H9 (cell line): ENCODE results near the gene NKX3-2. TPM values are rescaled to one million over a fixed set of nuclear protein-coding genes. Genes with fewer than 3 reads are reported as not detected.

Source experiments
- DNase-seq: peaks from one replicate; pipeline ENCODE4 v3.0.0-alpha.2; 2017
- H2AFZ ChIP-seq: one replicate; pipeline ENCODE4 v1.6.1; 2013; ENCODE audit warnings: mild to moderate bottlenecking, low read length, control low read depth, moderate library complexity
- H2AK5ac ChIP-seq: 2 replicates; pipeline ENCODE4 v1.6.1; 2013; ENCODE audit warnings: low read length, control low read depth, mixed read lengths; ENCODE audit not compliant: insufficient read length
- H2BK120ac ChIP-seq: one replicate; pipeline ENCODE4 v1.6.1; 2013; ENCODE audit warnings: low read depth, mild to moderate bottlenecking, low read length, control low read depth, inconsistent platforms; ENCODE audit not compliant: poor library complexity, severe bottlenecking
- H2BK12ac ChIP-seq: 2 replicates; pipeline ENCODE4 v1.6.1; 2013; ENCODE audit warnings: low read length, control low read depth, mixed read lengths, low read depth; ENCODE audit not compliant: insufficient read length
- H2BK15ac ChIP-seq: 2 replicates; pipeline ENCODE4 v1.6.1; 2013; ENCODE audit warnings: low read depth, low read length, control low read depth
- H2BK20ac ChIP-seq: one replicate; pipeline ENCODE4 v1.6.1; 2013; ENCODE audit warnings: low read depth, mild to moderate bottlenecking, low read length, control low read depth, inconsistent platforms; ENCODE audit not compliant: poor library complexity, severe bottlenecking
- H2BK5ac ChIP-seq: 2 replicates; pipeline ENCODE4 v1.6.1; 2013; ENCODE audit warnings: low read length, control low read depth, mixed read lengths; ENCODE audit not compliant: insufficient read length
- H3K14ac ChIP-seq: 2 replicates; pipeline ENCODE4 v1.6.1; 2013; ENCODE audit warnings: low read length, control low read depth; ENCODE audit not compliant: insufficient read depth
- H3K18ac ChIP-seq: 2 replicates; pipeline ENCODE4 v1.6.1; 2013; ENCODE audit warnings: low read depth, mild to moderate bottlenecking, mixed read lengths, low read length, control low read depth; ENCODE audit not compliant: insufficient read length
- H3K23ac ChIP-seq: 2 replicates; pipeline ENCODE4 v1.6.1; 2013; ENCODE audit warnings: low read length, control low read depth, mixed read lengths, low read depth; ENCODE audit not compliant: insufficient read length
- H3K23me2 ChIP-seq: 2 replicates; pipeline ENCODE4 v1.6.1; 2013; ENCODE audit warnings: low read depth, mild to moderate bottlenecking, mixed read lengths, low read length, control low read depth; ENCODE audit not compliant: insufficient read length, poor library complexity, severe bottlenecking
- H3K27ac ChIP-seq: 2 replicates; pipeline ENCODE4 v1.5.1; 2013; ENCODE audit warnings: low read length, control low read depth, mixed read lengths, low read depth; ENCODE audit not compliant: insufficient read length
- H3K27me3 ChIP-seq: 2 replicates; pipeline ENCODE4 v1.6.1; 2013; ENCODE audit warnings: low read length, control low read depth, inconsistent platforms; ENCODE audit not compliant: insufficient read depth
- H3K4ac ChIP-seq: 2 replicates; pipeline ENCODE4 v1.6.1; 2013; ENCODE audit warnings: low read depth, mild to moderate bottlenecking, control low read depth, inconsistent platforms, low read length, moderate library complexity
- H3K4me1 ChIP-seq: 2 replicates; pipeline ENCODE4 v1.6.1; 2013; ENCODE audit warnings: low read length, control low read depth, inconsistent platforms; ENCODE audit not compliant: insufficient read depth
- H3K4me2 ChIP-seq: 2 replicates; pipeline ENCODE4 v1.6.1; 2013; ENCODE audit warnings: low read length, control low read depth, mixed read lengths; ENCODE audit not compliant: insufficient read length, insufficient read depth
- H3K56ac ChIP-seq: 2 replicates; pipeline ENCODE4 v1.6.1; 2013; ENCODE audit warnings: low read depth, mild to moderate bottlenecking, mixed read lengths, low read length, control low read depth; ENCODE audit not compliant: insufficient read length
- H3K79me1 ChIP-seq: 2 replicates; pipeline ENCODE4 v1.6.1; 2013; ENCODE audit warnings: low read depth, mild to moderate bottlenecking, moderate library complexity, low read length, control low read depth, inconsistent platforms; ENCODE audit not compliant: insufficient read depth, poor library complexity, severe bottlenecking
- H3K79me2 ChIP-seq: 2 replicates; pipeline ENCODE4 v1.6.1; 2013; ENCODE audit warnings: low read length, control low read depth, inconsistent platforms; ENCODE audit not compliant: insufficient read depth
- H3K9ac ChIP-seq: 2 replicates; pipeline ENCODE4 v1.6.1; 2013; ENCODE audit warnings: low read length, control low read depth, mixed read lengths; ENCODE audit not compliant: insufficient read length; ENCODE audit errors: extremely low read depth
- H3K9me3 ChIP-seq: one replicate; pipeline ENCODE4 v1.6.1; 2013; ENCODE audit warnings: low read depth, low read length, inconsistent platforms; ENCODE audit not compliant: control insufficient read depth
- H3T11ph ChIP-seq: one replicate; pipeline ENCODE4 v1.6.1; 2013; ENCODE audit warnings: mild to moderate bottlenecking, low read length, control low read depth, inconsistent platforms
- H4K20me1 ChIP-seq: one replicate; pipeline ENCODE4 v1.6.1; 2013; ENCODE audit not compliant: control insufficient read depth, insufficient read length, insufficient read depth
- H4K5ac ChIP-seq: 2 replicates; pipeline ENCODE4 v1.6.1; 2013; ENCODE audit warnings: low read depth, mild to moderate bottlenecking, mixed read lengths, low read length, control low read depth; ENCODE audit not compliant: insufficient read length
- H4K8ac ChIP-seq: replicated peaks from 2 replicates; pipeline ENCODE4 v1.6.1; 2013; ENCODE audit warnings: low read length, control low read depth, mixed read lengths, low read depth; ENCODE audit not compliant: insufficient read length
- H4K91ac ChIP-seq: 2 replicates; pipeline ENCODE4 v1.6.1; 2013; ENCODE audit warnings: low read depth, mild to moderate bottlenecking, moderate library complexity, mixed read lengths, low read length, control low read depth; ENCODE audit not compliant: insufficient read length
- H3K27ac Mint-ChIP-seq, 3 experiments: 2 replicates in 2 of 3; 3 replicates in 1 of 3; pipeline ENCODE4 v1.8.0; 2020 to 2021; ENCODE audit warnings: mixed read lengths in 3 of 3, mild to moderate bottlenecking in 1 of 3, moderate library complexity in 1 of 3
- H3K27me3 Mint-ChIP-seq: 2 replicates; pipeline ENCODE4 v1.8.0; 2021; ENCODE audit warnings: low read depth, mild to moderate bottlenecking, moderate library complexity, mixed read lengths
- H3K36me3 Mint-ChIP-seq, 3 experiments: 2 replicates in 2 of 3; 3 replicates in 1 of 3; pipeline ENCODE4 v1.8.0; 2020 to 2021; ENCODE audit warnings: low read depth in 3 of 3, mixed read lengths in 3 of 3; ENCODE audit not compliant: insufficient read depth in 1 of 3
- H3K4me1 Mint-ChIP-seq, 2 experiments: 2 replicates each; pipeline ENCODE4 v1.8.0; 2020; ENCODE audit warnings: mixed read lengths in 2 of 2
- H3K4me3 Mint-ChIP-seq, 2 experiments: 2 replicates in 1 of 2; 3 replicates in 1 of 2; pipeline ENCODE4 v1.8.0; 2020 to 2021; ENCODE audit warnings: mild to moderate bottlenecking in 2 of 2, mixed read lengths in 2 of 2, moderate library complexity in 1 of 2
- H3K9me3 Mint-ChIP-seq, 2 experiments: 2 replicates in 1 of 2; 3 replicates in 1 of 2; pipeline ENCODE4 v1.8.0; 2020; ENCODE audit warnings: mild to moderate bottlenecking in 2 of 2, mixed read lengths in 2 of 2, moderate library complexity in 1 of 2
- WGBS: extraction: QIAGEN DNeasy Blood & Tissue Kit; methylation state at CpG from one replicate; pipeline ENCODE4 v1.1.7; 2013; ENCODE audit warnings: missing lambda C conversion rate, low lambda C conversion rate, mixed read lengths; ENCODE audit not compliant: insufficient read length; ENCODE audit errors: extremely low coverage; 5-methylcytosine and 5-hydroxymethylcytosine counted together
- total RNA-seq: library from RNA; stranded (reverse); gene quantifications from 2 replicates; pipeline ENCODE4 v1.2.1, GENCODE V29; 2021
- TF ChIP-seq, protein P1 (sequence below): fragments of 200-600 bp; sonication (generic); conservative IDR thresholded peaks from 3 replicates; pipeline ENCODE4 v1.8.0; 2021; ENCODE audit warnings: antibody characterized with exemption, mild to moderate bottlenecking

The NKX3-2 gene
- total RNA-seq, 1 experiment from 2014 or later, result 1.9 TPM

DNA sequence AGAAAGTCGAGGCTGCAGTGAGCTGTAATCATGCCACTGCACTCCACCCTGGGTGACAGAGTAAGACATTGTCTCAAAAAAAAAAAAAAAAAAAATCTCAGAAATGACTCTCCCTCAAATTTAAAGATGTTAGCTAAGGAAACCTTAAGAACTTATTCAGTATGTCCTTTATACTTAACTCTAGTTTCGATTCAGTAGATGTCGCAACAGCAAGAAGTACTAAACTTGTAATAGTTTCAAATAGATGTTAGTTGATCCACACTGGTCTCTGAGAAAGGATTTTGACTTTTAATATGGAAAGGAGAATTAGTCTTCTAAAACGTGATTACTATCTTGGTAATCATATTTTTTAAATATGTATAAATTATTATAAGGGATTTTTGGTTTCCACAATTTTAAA is 29.6 kb downstream of the NKX3-2 start:
- Histone ChIP-seq H3K14ac (no peak overlapping the region), H3T11ph (no peak overlapping the region), H3K79me1 (no peaks in the 10 kb centered on the region), H3K9me3 (no peaks in the 10 kb centered on the region), H3K4me1 (peaks cover 5% of the 10 kb centered on the region; the same call in 1 of the 2 replicates), H3K4me2 (no peak overlapping the region), H3K23me2 (no peaks in the 10 kb centered on the region), H3K4ac (no peak overlapping the region), H3K27ac (no peak overlapping the region), H4K5ac (no peak overlapping the region), H4K91ac (no peak overlapping the region), H4K8ac (no peak overlapping the region), H2BK15ac (no peak overlapping the region), H2AFZ (no peak overlapping the region), H2BK20ac (no peak overlapping the region), H3K56ac (no peak overlapping the region), H2BK5ac (no peak overlapping the region), H3K79me2 (no peaks in the 10 kb centered on the region), H3K9ac (no peak overlapping the region), H4K20me1 (no peaks in the 10 kb centered on the region), H3K23ac (no peak overlapping the region), H3K27me3 (no peaks in the 10 kb centered on the region), H3K18ac (no peak overlapping the region), H2AK5ac (no peak overlapping the region), H2BK12ac (no peak overlapping the region), H2BK120ac (no peak overlapping the region)
- Mint-ChIP-seq H3K27ac (no peak overlapping the region), H3K4me1 (peaks cover 47 to 58% of the 10 kb centered on the region in 2 experiments), H3K27me3 (no peaks in the 10 kb centered on the region), H3K9me3 (no peaks in the 10 kb centered on the region), H3K36me3 (no peaks in the 10 kb centered on the region; a peak in 1 of 7 replicates), H3K4me3 (no peak overlapping the region)
- no peak for DNase-seq
- WGBS, result no CpG with 5 or more reads among the region's 4 CpGs
- TF ChIP-seq, protein P1, sequence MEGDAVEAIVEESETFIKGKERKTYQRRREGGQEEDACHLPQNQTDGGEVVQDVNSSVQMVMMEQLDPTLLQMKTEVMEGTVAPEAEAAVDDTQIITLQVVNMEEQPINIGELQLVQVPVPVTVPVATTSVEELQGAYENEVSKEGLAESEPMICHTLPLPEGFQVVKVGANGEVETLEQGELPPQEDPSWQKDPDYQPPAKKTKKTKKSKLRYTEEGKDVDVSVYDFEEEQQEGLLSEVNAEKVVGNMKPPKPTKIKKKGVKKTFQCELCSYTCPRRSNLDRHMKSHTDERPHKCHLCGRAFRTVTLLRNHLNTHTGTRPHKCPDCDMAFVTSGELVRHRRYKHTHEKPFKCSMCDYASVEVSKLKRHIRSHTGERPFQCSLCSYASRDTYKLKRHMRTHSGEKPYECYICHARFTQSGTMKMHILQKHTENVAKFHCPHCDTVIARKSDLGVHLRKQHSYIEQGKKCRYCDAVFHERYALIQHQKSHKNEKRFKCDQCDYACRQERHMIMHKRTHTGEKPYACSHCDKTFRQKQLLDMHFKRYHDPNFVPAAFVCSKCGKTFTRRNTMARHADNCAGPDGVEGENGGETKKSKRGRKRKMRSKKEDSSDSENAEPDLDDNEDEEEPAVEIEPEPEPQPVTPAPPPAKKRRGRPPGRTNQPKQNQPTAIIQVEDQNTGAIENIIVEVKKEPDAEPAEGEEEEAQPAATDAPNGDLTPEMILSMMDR, result no peak
